Activated CD4-positive, alpha-beta T cell treated with anti-CD3 and anti-CD28 coated beads for 1 hour (primary cell): Measurements from ENCODE around the gene UNC93B1.
"Not testable (repeated sequence)": the region's sequence is repeated elsewhere in the genome, so short reads cannot be mapped to it uniquely, and the experiment has no call there.

Experiments
- DNase-seq: peaks from one replicate; pipeline ENCODE4 v3.0.0-alpha.2; 2020

Gene UNC93B1

DNA sequence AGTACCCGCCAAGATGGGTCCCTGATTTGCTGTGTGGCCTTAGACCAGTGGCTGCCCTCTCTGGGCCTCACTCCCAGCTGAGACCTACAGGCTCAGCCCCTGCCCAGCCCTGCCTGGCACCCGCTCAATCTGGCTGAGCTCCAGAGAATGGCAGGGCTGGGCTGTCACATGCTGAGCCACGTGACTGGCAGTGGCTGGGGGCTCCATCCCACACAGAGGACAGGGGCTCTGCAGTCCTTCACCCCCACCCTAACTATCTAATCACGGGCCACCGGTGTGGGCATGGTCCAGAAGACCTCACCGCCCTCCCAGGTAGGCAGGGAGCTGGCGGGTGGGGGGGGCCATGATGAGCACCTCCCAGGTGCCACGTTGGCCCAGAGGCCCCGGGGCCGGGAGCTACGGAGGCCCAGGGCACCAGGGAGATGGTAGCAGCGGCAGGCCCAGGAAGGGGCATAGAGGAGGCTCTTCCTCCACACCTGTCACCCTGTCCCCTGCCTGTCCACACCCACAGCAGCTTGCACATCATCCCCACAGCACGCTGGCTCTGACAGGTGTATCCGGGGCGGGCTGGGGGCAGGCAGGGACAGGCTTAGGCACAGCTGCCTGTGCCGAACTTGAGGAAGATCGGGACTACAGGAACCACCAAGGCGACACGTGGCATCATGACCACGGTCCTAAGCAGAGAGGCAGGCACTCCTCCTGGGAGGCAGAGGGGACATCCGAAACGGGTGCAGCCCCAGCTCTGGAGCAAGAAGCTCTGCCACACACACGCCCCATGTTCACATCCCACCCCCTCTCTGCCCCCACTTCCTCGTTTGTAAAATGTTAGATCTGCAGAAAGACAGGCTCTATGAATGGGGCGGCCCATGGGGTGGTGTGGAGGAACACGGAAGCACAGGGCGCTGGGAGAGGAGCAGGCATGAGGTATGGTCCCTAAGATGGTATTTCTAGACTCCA is 4.8 kb upstream of the UNC93B1 start:
- no peak for DNase-seq

DNA sequence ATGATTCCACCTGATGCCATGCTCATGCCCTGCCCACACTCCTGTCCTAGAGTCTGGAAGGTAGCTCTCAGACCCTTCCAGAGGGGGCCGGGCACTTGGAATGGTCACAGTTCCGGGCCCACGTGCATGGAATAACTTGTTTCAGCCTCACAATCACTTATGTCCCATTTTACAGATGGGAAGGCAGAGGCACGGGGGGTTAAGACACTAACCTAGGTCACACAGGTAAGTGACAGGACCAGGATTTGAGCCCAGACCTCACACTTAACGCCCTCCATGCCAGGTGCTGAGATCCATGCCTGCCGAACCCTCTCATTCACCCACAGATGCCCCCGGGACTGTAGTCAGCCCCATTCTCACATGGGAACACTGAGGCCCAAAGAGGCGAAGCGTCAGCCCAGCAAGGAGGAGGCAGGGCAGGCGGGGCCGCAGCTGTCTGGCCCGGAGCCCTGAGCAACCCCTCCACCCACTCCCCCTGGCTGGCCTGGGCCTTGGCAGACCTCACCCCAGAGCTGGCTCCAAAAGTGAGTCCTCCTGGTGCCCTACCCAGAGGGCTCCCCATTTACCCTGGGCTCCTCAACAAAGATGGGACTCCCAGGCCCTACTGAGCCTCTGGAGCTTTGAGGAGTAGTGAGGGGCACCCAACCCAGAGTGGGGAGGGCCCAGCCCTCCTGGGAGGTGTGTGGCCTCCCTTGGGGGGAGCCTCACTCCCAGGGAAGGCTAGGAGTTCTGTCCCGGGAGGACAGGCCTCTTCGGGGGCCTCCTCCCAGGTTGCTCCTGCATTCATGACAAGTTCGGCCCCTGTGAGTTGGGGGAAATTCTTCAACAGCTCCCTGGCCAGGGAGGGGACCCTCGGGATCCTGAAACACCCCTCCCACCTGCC is 3.8 kb upstream of the UNC93B1 start:
- DNase-seq: no peak

DNA sequence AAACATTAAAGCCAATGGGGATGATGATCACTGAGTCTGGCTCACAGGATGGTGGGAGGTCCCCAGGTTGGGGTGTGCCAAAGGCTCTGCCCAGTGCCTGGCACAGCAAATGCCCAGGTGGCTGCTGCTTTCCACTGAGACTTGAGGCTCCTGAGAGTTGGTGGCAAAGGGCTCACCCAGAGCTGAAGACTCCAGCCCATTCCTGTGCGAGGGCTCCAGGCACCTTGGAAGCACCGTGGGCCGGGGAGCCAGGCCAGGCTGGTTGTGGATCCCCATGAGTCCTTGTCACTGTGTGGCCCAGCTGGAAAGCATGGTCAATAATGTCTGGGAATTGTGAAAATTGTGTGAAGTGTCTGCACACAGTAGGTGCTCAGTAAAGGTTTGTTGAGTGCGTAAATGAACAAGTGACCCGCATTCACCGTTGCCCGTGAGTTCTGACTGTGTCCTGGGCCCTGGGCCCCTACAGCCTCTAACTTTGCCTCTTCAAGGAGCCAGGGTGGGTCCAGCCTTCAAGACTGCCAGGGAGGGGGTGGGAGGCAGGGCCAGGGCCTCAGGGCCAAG is 2.8 kb upstream of the UNC93B1 start:
- DNase-seq: no peak

DNA sequence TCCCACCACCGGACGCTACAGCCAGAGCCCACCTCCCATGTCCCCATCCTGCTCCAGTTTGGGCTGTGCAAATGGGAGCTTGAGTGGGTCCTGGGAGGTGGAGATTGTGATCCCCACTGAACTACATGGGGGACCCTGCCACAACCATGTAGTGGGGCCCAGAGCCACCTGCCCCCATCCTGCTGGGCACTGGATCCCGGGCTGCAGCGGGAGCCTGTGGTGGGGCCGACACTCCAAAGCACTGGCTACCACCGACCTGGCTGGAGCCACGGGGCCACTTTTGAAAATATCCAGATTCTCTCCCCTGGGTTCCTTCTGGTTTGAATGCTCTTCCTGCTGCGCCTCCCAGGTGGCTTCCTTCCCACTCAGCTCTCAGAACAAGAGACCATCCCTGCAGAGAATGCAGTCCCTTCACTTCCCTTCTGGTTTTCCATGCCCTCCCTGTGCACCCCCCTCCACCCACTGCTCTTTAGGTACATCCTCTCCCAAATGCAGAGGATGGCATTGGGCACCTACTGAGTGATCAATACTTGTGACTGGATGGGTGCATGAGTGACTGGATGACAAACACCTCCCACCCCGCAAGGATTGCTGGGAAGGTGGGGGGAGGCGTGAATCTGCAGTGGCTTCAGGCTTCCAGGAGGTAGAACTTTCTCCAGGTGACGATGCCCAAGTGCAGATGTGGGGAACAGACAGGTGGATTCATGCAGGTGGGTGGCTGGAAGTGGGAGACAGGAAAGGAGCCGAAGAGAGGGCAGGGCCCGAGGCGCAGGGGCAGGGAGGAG is 846 bp upstream of the UNC93B1 start:
- DNase-seq: no peak

DNA sequence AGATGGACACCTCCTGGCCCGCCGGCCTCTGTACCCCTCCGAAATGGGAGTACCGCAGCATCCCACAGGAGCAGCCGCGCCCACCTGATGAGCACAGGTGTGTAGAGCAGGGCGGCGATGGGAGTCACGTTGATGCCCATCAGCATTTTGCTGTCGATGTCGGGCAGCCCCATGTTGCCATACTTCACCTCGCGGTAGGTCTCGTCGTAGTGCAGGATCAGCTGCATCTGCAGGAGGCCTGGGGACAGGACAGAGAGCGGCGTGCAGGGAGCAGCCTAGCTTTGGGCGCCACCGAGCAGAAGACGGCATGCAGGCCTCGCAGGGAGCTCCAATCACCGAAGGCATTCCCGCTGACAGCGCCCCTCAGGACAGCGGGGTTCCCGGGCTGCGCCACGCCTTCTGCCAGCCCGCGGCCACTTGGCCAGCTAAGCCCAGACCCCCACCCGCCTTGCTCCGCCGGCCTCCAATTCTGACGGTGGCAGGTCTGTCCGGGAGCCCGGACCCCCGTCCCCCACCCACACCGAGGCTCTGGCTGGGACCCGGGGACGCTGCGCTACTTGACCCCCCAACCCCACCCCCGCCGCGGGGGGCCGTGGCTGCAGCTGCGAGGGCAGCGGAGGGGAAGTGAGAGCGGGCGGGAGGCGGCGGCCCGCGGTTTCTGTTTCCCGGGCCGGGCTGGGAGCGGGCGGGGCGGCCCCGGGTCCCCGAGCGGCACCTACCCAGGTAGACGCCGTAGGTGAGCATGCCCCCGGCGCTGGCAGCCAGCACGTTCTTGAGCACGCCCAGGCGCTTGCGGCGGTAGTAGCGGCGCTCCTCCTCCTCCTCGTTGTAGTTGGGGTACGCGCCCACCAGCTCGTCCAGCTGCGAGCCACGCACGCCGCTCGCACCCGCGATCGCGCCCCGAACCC is 705 bp downstream of the UNC93B1 start:
- DNase-seq: peak; percentile 38

DNA sequence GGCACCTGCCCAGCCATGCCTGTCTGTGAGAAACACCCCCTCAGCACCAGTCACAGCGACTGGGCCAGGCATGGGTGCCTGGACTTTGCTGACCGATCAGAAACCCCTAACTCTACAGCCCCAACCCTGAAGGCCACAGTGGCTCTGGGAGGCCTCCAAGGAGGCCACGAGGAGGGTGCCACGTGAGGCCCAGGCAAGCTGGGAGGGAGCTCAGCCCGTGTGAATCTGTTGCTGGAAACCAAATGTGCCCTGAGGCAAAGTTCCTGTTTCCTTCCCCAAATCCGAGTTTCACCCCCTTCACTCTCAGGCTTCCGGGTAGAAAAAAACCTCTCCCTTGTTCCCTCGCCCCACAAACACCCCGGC is 1.3 kb downstream of the UNC93B1 start:
- no peak for DNase-seq

DNA sequence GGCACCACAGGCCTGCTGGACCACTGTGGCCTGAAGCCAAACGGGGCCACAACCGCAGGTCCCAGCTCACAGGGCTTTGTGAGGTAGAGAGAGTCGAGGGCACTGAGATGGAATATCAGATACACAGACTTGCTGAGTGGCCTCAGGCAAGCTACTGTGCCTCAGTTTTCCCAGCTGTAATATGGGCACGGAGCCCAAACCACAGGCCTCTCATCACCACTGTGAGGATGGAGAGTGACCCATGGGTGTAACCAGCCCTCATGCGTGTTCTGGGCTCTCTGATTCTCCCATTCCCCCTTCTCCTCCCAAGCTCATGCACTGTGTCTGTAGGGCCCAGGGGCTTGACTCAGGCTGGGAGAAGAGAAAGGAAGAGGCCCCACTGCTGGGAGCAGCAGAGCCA is 4.2 kb downstream of the UNC93B1 start:
- no peak for DNase-seq

DNA sequence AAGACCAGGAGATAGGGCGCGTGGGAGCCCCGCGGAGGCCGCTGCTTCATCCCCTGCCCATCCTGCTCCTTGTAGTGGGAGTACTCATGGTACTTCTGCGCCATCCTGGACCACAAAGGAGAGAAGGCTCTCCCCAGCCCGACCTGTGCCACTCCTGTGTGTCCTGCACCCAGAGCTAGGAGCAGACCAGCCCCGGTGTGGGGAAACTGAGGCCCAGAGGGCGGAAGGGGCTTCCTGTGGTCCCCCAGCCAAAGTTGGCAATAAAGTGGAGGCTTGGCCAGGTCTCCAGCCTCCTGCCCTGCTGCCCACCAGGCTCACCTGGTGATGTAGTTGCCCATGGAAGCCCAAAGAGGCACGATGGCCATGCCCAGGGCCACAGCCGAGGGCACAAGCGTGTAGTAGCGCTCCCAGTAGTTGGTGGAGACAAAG is 4.7 kb downstream of the UNC93B1 start:
- no peak for DNase-seq

DNA sequence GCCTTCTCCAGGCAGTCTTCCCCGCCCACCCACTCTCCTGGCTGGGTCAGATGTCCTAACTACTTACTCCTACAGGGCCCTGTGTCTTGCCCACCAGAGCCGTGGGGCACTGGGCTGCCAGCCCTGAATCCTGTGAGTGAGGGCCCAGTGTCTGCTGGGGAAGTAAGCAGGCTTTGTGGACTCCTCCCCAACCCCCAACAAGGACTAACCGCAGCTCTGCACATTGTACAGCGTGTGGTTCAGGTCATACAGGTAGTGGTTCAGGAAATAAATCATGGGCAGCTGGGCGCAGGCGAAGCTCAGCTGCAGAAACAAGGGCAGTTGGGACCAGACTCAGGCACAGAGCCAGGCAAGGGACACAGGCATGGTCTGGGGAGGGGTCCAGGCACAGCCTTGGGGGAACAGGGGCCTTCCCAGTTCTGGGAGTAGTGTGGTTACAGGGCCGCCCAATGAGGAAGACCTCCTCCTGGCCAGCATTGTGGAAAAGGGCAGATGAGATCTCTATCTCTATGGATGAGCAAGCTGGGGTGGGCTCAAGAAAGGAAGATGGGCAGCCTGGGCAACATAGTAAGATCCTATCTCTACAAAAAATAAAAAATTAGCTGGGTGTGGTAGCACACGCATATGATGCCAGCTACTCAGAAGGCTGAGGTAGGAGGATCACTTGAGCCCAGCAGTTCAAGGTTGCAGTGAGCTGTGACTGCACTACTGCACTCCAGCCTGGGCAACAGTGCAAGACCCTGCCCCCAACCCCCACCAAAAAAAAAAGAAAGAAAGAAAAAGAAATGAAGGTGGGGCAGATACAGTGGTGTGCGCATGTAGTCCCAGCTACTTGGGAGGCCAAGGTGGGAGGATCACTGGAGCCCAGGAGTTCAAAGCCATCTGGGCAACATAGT is 5.5 kb downstream of the UNC93B1 start:
- DNase-seq: no peak

DNA sequence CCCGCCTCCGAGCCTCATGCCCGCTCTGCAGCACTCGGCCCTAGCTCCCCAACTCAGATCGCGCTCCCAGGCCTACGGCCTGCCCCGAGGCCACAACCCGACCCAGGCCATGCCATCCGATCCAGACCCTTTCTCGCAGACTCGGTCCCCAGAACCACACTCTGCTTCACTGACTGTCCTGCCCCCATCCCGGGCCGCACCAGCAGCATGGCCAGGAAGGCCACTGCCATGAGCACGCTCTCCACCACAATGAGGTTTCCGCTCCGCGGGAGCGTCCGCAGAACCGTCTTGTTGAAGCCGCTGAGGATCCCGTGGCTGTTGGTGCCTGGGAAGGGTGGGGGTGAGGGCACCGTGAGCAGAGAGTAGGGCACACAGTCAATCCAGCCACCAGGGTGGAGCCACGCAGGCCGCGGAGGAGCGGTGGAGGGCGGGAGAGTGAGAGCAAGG is 6.4 kb downstream of the UNC93B1 start:
- no peak for DNase-seq

DNA sequence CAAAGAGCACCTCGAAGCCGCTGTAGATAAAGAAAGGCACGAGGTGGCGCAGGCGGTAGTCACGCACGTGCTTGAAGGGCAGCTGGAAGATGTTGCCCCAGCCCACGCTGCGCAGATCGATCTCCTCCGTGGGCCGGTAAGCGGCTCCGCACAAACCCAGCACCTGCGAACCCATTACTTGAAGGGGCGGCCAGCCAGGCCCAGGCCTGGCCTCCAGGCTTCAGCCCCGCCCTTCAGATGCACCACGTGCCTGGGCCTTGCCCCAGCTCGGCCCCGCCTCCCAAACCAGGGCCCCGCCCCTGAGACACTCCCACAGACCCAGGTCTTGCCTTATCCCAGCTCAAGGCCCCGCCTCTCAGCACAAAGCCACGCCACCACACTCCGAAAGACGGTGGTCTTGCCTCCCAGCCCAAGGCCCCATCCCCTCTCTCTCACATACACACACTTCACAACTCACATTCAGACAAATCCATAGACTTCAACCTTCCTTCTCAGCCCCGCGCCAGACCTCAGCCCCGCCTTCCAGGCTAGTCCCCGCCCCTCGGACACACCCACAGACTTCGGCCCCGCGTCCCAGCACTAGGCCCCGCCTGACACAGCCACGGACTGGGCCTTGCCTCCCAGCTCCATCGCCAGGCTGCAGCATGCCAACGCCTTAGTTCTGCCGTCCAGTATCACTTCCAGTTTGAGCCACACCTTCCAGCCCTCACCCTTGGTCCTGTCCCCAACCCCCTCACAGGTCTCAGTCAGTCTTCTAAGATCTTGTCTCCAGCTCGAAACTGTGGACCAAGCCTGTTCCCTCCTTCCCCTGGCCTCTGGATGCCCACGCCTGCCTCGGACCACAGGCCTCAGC is 7.0 kb downstream of the UNC93B1 start:
- no peak for DNase-seq

DNA sequence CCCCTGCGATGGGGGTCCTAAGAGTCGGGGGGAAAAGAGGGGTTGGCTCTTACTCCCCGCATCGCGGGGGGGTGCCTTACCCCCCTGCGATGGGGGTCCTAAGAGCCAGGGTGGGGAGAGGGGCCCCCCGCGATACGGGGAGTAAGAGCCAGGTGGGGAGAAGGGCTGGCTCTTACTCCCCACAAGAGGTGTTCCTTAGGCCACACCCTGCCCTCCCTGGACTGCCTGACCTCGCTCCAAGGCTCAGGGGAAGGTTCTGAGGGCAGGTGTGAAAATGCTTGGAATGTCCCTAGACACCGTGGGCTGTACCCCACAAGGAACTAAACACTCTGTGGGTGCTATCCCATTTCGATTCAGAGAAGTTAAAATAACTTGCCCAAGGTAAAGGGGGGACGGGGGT is 7.8 kb downstream of the UNC93B1 start:
- no peak for DNase-seq

DNA sequence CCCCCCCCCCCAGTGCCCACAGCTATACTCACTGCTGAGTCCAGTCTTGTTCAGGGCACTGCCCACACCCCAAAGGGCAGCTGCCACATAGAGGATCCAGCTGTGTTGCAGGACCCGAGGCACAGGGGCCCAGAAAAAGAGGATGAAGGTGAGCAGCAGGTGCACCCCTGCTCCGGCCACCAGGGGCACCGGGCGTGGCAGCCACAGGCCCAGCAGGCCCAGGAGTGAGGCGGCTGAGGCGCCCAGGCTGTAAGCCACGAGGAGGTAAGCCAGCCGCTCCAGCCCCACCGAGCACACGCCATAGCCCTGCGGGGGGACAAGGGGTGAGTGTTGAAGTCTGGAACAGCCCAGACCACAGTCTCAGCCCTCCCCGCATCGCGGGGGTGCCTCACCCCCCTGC is 8.3 kb downstream of the UNC93B1 start:
- not testable (repeated sequence) for DNase-seq

DNA sequence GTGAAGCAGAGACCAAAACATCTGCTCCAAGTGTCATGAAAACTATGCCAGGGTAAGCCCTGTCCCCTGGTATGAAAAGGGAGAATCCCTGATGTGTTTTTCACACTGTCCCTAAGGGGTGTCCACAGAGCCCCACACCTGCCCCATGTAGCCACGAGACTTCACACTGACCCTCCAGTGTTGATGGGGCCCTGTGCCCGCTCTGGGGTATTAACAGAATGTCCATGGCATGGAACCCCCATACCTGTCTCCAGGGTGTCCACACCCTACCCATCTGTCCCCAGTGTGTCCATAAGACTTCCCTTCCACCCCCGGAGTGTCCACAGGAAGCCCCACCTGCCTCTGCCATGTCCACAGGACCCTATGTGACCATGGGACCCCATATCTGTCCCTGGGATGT is 8.8 kb downstream of the UNC93B1 start:
- DNase-seq: not testable (repeated sequence)

DNA sequence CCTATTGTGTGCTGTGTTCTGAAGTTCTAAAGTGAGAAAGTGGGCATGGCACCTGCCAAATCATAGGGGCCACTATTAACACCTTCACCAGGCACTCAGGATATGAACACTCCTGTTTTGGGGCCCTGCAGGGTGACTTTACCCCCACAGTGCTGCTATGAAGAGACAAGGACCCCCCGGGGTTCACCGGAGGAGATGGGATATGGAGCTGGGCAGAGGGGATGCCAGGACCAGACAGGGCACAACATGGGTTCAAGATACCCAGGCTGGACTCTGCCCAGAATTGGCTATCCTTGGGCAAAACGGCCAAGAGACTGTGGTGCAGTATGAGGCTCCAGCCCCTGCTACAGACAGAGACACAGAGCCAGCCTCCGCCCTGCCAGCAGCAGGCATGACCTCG is 9.5 kb downstream of the UNC93B1 start:
- not testable (repeated sequence) for DNase-seq

DNA sequence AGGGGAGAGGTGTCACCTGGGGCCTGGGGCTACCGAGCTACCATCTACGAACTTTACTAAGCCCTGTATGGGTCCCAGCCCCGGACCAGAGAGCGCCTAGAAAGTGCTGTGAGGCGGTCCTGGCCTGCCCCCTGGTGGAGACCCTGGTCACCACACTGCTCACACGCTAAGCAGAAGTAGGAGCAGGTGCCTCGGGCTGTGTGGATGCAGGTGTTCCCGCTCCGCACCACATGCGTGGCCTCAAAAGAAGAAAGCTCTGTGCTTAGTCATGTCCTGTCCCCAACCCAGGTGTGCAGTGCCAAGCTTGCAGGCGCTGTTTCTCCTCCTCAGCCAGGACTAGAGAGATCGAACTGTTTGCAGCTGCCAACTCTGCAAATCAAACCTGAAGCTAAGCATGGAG is 10.1 kb downstream of the UNC93B1 start:
- peak; percentile 39 for DNase-seq

DNA sequence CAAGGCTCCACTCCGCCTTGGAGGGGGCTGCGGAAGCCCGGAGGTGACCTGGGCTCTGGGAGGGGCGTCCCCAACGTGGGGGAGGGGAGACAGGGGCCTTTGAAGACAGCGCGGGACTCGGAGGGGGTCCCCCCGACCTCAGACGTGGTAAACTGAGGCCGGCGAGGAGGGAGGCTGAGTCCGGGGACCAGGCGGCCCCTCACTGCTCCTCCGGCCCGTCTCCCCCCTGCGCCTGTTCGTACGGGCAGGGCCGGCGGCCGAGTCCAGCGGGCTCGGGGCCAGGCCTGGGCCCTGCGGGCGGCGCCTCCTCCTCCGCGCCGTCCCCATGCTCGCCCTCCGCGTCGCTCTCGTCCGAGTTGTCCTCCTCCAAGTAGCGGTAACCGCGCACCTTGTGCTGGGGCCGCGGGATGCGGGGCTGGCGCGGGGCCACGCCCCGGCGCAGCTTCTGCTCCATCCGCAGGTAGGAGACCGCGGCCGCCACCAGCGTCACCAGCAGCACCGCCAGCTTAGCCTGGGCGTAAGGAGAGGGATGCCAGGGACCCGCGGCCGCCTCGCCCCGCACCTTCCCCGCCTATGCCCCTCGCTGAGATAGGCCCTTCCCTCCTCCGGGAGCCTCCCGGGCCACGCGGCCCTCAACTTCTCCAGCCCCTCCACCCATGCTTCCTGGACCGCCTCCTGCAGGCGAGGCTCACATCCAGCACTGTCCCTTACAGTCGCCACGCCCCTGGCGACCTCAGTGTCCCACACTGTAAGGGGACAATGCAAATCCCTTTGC is 12.4 kb downstream of the UNC93B1 start:
- not testable (repeated sequence) for DNase-seq

DNA sequence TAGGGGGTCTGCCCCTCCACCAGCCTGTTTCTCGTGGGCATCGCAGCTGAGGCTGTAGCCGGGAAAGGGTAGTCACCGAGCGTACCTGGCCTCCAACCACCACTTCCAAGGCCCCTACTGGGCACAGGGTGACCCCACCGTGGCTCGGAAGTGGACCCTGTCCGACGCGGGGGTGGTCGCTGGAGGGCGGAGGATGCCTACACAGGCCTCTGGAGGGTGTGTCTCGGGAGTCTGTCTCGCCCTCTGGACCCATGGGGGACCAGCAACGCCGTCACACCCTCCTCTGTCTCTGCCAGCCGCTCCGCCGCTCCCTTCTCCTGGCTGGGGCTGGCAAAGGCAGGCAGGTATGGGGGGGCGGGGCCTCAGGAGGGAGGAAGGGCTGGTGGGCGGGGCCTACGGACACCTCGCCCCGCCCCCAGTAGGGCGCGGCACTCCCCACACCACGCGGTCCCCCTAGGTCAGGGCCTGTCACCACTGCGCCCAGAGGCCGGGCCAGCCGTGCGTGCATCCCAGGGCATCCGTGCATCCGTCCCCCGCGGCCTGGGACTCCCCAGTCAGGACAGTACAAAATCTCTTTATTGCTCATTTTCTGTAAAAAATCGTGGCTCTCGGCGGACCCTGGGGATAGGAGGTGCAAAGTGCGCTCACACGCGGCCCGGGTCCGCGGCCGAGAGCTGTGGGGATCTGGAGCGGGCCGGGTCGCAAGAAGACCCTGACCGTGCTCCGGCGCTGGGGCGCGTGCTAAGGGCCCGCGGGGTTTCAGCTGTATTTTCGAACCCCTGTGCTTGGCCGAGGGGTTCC is 13.2 kb downstream of the UNC93B1 start:
- not testable (repeated sequence) for DNase-seq
